ENCODE data around the gene ADARB2. TPM values are rescaled to one million over a fixed set of nuclear protein-coding genes. Genes with fewer than 3 reads are reported as not detected.

Gene ADARB2
- total and polyA plus RNA-seq, 10 of the 15 experiments (the other 5 are each of a cell fraction or from before 2014, with no cell fraction given) = 0.02 to 4.1 (median 0.76) TPM

DNA sequence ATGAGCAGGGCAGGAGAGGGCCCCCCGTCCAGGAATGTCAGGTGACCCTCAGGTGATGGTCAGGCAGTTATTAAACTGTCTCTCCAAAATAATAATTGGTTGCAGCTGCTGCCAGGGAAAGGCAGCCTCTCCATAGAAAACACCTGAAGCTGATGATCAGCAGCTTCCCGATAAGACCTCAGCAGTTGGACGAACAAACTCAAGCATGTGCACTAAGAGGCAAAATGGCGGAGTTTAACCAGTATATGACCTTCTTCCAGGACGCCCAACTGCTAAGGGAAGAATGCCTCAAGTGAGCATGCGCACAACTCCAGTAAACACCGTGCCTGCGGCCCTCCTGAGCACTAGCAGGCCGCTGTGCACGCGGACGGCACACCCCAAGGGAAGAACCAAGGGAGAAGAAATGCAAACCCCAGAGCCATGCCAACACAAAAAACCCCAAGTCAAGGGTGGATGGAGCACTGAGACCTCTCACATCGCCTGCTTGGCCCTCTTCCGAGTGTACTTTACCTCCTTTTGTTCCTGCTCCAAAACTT lies 38.9 kb upstream of the ADARB2 start:
- BruUV-seq (replicated peaks) = no TSS peak
- H3K4me1 ChIP-seq (ENCODE audit: control insufficient read depth, insufficient read depth, low read length) = no peaks in the 10 kb centered on the region
- FAIRE-seq = no peak
- in situ Hi-C loops (cut with MboI) (no loop called here), intact Hi-C loops (cut with micrococcal nuclease; ENCODE audit: unreplicated experiment) (no loop called here)
- POLR2A ChIA-PET = no interaction called here
- H3K9me3 ChIP-seq (replicated peaks; ENCODE audit: control insufficient read depth, insufficient read depth, low read length) = no peaks in the 10 kb centered on the region; the same call in 2 of the 3 replicates
- no peaks in the 10 kb centered on the region; a peak in 1 of 4 replicates for H3K27me3 ChIP-seq (replicated peaks in 1 of 2; ENCODE audit: control insufficient read depth in 2 of 2, insufficient read depth in 2 of 2, low read length in 1 of 2)
- no peak for DNase-seq (ENCODE audit: low read depth, low spot score)
- H3K9ac ChIP-seq (ENCODE audit: control insufficient read depth, insufficient read depth, low read length) = no peak overlapping the region
- no peaks in the 10 kb centered on the region for H4K20me1 ChIP-seq (ENCODE audit: control insufficient read depth, insufficient read depth)
- CTCF ChIA-PET = interaction anchor here (0.9 to 1.3 kb wide), 3 partner anchors 11 to 356 kb away, joined by 3 to 4 read pairs (median 3); no protein-coding TSS in a partner anchor
- WGBS (ENCODE audit: insufficient coverage, insufficient replicate concordance, low lambda C conversion rate, missing lambda C conversion rate) = 71% methylated on average over 12 of the region's 14 CpGs
- ATAC-seq = no peak
- no peak overlapping the region for H3K27ac ChIP-seq (ENCODE audit: control insufficient read depth, insufficient read depth)
- no peaks in the 10 kb centered on the region for H3K36me3 ChIP-seq (ENCODE audit: control insufficient read depth in 2 of 2, insufficient read depth in 2 of 2, low read length in 1 of 2)
- SMC1A ChIA-PET (ENCODE audit: uncharacterized antibody, unreplicated experiment) = no interaction called here
- H3K4me3 ChIP-seq = no peak overlapping the region
- no peaks in the 10 kb centered on the region for H3K79me2 ChIP-seq (ENCODE audit: control insufficient read depth, insufficient read depth, low read length)
- H3K4me2 ChIP-seq (ENCODE audit: control insufficient read depth, insufficient read depth) = no peak overlapping the region
- TF ChIP-seq, protein P1, sequence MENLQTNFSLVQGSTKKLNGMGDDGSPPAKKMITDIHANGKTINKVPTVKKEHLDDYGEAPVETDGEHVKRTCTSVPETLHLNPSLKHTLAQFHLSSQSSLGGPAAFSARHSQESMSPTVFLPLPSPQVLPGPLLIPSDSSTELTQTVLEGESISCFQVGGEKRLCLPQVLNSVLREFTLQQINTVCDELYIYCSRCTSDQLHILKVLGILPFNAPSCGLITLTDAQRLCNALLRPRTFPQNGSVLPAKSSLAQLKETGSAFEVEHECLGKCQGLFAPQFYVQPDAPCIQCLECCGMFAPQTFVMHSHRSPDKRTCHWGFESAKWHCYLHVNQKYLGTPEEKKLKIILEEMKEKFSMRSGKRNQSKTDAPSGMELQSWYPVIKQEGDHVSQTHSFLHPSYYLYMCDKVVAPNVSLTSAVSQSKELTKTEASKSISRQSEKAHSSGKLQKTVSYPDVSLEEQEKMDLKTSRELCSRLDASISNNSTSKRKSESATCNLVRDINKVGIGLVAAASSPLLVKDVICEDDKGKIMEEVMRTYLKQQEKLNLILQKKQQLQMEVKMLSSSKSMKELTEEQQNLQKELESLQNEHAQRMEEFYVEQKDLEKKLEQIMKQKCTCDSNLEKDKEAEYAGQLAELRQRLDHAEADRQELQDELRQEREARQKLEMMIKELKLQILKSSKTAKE (IDR thresholded peaks at IDR 0.05; ENCODE audit: low read depth, poor library complexity, severe bottlenecking) = no peak
- TF ChIP-seq YBX1 (IDR thresholded peaks at IDR 0.05) (no peak), DPF2 (IDR thresholded peaks at IDR 0.05) (no peak), ATF7 (IDR thresholded peaks at IDR 0.05; ENCODE audit: low read depth) (no peak), FOXM1 (IDR thresholded peaks at IDR 0.05; ENCODE audit: low read depth, low read length) (no peak), TCF3 (IDR thresholded peaks at IDR 0.05; ENCODE audit: borderline replicate concordance, insufficient read depth, low read depth, low read length) (no peak), ZSCAN29 (IDR thresholded peaks at IDR 0.05) (no peak), YY1 (IDR thresholded peaks at IDR 0.05; ENCODE audit: low read depth, low read length) (no peak), TCF7 (IDR thresholded peaks at IDR 0.05; ENCODE audit: borderline replicate concordance) (no peak), HDAC2 (IDR thresholded peaks at IDR 0.05) (no peak), RUNX3 (IDR thresholded peaks at IDR 0.05; ENCODE audit: low read length) (no peak), SREBF1 (IDR thresholded peaks at IDR 0.05; ENCODE audit: low read length) (no peak), EGR1 (IDR thresholded peaks at IDR 0.05; ENCODE audit: borderline replicate concordance in 1 of 2, low read depth in 2 of 2, low read length in 2 of 2) (no peak), BRCA1 (IDR thresholded peaks at IDR 0.05; ENCODE audit: low read depth, low read length) (no peak), WRNIP1 (IDR thresholded peaks at IDR 0.05; ENCODE audit: borderline replicate concordance, low read depth, low read length) (no peak), TBL1XR1 (IDR thresholded peaks at IDR 0.05; ENCODE audit: low read depth, low read length) (no peak), GATAD2B (conservative IDR thresholded peaks at IDR 0.05; ENCODE audit: low read depth) (no peak), MYB (IDR thresholded peaks at IDR 0.05; ENCODE audit: borderline replicate concordance, low read depth, low read length) (no peak)
- TF ChIP-seq, protein P2, sequence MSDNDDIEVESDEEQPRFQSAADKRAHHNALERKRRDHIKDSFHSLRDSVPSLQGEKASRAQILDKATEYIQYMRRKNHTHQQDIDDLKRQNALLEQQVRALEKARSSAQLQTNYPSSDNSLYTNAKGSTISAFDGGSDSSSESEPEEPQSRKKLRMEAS (IDR thresholded peaks at IDR 0.05; ENCODE audit: low read depth, low read length) = no peak
- TF ChIP-seq, protein P3, sequence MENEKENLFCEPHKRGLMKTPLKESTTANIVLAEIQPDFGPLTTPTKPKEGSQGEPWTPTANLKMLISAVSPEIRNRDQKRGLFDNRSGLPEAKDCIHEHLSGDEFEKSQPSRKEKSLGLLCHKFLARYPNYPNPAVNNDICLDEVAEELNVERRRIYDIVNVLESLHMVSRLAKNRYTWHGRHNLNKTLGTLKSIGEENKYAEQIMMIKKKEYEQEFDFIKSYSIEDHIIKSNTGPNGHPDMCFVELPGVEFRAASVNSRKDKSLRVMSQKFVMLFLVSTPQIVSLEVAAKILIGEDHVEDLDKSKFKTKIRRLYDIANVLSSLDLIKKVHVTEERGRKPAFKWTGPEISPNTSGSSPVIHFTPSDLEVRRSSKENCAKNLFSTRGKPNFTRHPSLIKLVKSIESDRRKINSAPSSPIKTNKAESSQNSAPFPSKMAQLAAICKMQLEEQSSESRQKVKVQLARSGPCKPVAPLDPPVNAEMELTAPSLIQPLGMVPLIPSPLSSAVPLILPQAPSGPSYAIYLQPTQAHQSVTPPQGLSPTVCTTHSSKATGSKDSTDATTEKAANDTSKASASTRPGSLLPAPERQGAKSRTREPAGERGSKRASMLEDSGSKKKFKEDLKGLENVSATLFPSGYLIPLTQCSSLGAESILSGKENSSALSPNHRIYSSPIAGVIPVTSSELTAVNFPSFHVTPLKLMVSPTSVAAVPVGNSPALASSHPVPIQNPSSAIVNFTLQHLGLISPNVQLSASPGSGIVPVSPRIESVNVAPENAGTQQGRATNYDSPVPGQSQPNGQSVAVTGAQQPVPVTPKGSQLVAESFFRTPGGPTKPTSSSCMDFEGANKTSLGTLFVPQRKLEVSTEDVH (IDR thresholded peaks at IDR 0.05; ENCODE audit: low read depth, partially characterized antibody) = no peak
- H2AFZ ChIP-seq (ENCODE audit: control insufficient read depth, low read depth, low read length) = no peak overlapping the region
- RAD21 ChIA-PET (ENCODE audit: unreplicated experiment) = no interaction called here

All from GM12878 (cell line).